ENCODE data around the gene CELF2. TPM values are rescaled to one million over a fixed set of nuclear protein-coding genes. Genes with fewer than 3 reads are reported as not detected.

The CELF2 gene
- total RNA-seq, 4 donors from 2014 or later: 28.7 to 55.4 (median 35.0) TPM

DNA sequence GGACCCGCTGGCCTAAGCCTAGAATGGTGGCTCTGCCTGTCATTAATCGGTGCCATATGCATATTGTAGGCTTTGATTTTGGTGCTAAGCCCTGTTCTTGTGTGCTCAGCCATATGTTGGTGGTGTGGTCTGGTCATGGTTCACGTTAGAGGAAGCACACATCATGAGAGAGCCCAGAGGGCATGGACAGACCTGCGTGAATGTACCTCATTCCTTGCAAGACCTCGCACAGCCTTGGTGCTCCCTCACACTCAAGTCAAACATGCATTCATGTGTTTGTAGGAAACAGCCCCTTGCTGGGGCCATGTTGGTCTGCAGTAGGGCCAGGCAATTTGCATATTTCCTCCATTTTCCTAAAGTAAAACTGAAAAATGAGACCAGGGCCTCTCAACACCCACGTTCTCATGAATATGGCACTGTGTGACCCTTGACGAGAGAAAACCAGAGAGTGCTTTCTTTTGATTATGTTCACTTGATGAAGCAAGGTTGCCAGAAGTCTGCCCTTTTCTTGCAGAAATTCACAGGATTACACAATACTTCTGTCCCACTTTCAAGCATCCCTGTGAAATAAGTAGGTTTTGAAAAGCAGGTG lies 268.7 kb downstream of the CELF2 start:
- Histone ChIP-seq H3K36me3 (no peaks in the 10 kb centered on the region), H3K9me3 (no peaks in the 10 kb centered on the region), H3K27me3 (no peaks in the 10 kb centered on the region), H3K27ac (no peak overlapping the region), H3K4me3 (replicated peaks in 1 of 3) (no peak overlapping the region), H3K4me1 (no peaks in the 10 kb centered on the region)
- no peak for TF ChIP-seq POLR2A (IDR thresholded peaks at IDR 0.05)
- TF ChIP-seq, protein P1, sequence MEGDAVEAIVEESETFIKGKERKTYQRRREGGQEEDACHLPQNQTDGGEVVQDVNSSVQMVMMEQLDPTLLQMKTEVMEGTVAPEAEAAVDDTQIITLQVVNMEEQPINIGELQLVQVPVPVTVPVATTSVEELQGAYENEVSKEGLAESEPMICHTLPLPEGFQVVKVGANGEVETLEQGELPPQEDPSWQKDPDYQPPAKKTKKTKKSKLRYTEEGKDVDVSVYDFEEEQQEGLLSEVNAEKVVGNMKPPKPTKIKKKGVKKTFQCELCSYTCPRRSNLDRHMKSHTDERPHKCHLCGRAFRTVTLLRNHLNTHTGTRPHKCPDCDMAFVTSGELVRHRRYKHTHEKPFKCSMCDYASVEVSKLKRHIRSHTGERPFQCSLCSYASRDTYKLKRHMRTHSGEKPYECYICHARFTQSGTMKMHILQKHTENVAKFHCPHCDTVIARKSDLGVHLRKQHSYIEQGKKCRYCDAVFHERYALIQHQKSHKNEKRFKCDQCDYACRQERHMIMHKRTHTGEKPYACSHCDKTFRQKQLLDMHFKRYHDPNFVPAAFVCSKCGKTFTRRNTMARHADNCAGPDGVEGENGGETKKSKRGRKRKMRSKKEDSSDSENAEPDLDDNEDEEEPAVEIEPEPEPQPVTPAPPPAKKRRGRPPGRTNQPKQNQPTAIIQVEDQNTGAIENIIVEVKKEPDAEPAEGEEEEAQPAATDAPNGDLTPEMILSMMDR (IDR thresholded peaks at IDR 0.05): no peak
- DNase-seq: no peak
- intact Hi-C loops (cut with DNase I): no loop called here
- WGBS, 2 donors: 88 to 94% methylated on average over 6 of the region's 7 CpGs

DNA sequence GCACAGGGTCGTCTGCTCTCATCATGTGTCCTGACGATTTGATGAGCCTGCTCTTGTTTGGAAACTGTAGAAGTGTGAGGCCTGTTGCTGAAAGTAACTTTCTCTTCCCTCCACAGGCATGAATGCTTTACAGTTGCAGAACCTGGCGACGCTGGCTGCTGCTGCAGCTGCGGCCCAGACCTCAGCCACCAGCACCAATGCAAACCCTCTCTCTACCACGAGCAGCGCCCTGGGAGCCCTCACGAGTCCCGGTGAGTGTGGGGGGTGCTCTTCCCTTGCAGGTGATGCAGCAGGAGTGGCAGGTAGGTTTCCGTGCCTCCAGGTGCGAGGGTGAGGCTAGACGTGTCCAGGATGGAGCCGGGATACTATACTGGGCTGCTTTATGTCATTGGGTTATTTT lies 270.6 kb downstream of the CELF2 start:
- Histone ChIP-seq H3K9me3 (no peaks in the 10 kb centered on the region), H3K36me3 (peaks cover 0 to 2% of the 10 kb centered on the region in 2 donors), H3K4me3 (replicated peaks in 1 of 3) (no peak overlapping the region), H3K27me3 (no peaks in the 10 kb centered on the region), H3K27ac (no peak overlapping the region), H3K4me1 (no peaks in the 10 kb centered on the region)
- TF ChIP-seq, protein P1 (IDR thresholded peaks at IDR 0.05): no peak
- no peak for TF ChIP-seq POLR2A (IDR thresholded peaks at IDR 0.05)
- no peak for DNase-seq
- 92 to 95% methylated on average over 8 to 13 of the region's 13 CpGs for WGBS, 2 donors
- intact Hi-C loops (cut with DNase I): no loop called here

DNA sequence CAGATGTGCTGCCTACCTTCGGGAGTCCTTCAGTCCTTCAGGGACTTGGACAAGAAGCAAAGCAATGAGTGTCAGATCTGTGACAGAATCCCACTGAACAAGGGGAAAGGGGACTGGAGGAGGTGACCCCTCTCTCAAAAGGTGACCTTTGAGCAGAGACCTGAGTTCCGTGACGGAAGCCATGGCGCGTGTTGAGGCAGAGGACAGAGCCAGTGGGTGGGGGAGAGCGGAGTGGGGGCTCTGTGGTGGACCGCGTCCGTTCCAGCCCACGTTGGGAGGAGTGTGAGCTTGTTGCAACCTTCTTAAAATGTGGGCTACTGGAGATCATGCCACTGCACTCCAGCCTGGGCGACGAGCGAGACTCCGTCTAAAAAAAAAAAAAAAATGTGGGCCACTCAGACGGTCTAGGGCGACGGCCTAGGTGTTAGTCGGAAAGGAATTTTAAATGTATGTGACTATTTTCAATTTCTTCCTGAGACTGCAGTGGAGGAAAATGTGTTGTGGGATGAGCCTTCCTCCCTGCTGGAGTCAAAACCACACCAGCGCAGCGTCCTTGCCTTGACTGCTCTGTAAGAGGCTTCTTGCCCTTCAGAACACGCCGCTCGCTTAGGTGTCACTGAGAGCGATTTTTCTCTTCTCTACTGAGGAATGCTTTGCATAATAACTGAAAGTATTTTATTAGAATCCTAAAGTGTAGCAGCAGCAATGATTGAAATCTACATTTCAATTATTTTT lies 272.7 kb downstream of the CELF2 start:
- 96 to 97% methylated on average over 24 of the region's 24 CpGs for WGBS, 2 donors
- peaks cover 0 to 2% of the 10 kb centered on the region in 2 donors for H3K36me3 ChIP-seq
- no peak overlapping the region for H3K27ac ChIP-seq
- H3K27me3 ChIP-seq: no peaks in the 10 kb centered on the region
- H3K4me1 ChIP-seq: no peaks in the 10 kb centered on the region
- TF ChIP-seq POLR2A (IDR thresholded peaks at IDR 0.05): no peak
- TF ChIP-seq, protein P1 (IDR thresholded peaks at IDR 0.05): no peak
- H3K9me3 ChIP-seq: no peaks in the 10 kb centered on the region
- DNase-seq: no peak
- intact Hi-C loops (cut with DNase I): no loop called here
- no peak overlapping the region for H3K4me3 ChIP-seq (replicated peaks in 1 of 3)

DNA sequence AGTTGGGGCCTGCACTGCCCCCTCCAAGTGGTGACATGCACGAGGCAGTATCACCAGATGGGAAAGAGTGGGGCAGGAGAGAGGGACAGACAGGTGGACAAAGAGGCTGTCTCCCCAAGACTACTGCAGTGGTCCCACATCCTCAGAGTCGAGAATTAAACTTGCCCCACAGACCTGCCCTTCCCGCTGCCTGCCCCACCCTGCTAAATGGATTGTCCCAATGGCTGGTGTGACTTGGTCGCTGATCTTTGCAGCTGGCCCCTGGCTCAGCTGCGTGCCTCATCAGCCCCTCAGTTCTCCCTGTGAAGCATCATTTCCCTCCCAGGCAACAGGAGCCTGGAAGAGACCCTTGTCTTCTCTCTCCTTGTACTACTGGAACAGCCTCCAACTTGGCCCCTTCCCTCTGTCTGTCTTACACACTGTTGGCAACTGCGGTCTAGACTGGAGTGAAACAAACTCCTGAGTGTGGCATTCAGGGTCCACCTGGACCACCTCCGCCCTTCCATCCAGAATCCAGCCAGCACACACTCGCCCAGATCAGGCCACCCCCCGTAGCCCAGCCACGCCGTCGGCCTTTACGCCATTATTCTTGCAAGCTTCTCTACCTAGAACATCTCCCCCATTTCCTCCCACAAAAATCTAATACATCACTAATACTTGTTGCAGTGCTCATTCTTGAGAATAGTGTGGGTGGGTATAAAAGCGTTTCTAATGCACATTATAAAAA lies 275.1 kb downstream of the CELF2 start:
- H3K36me3 ChIP-seq: peaks cover 0 to 2% of the 10 kb centered on the region in 2 donors
- no peaks in the 10 kb centered on the region for H3K27me3 ChIP-seq
- TF ChIP-seq, protein P1 (IDR thresholded peaks at IDR 0.05): no peak
- TF ChIP-seq POLR2A (IDR thresholded peaks at IDR 0.05): no peak
- DNase-seq: no peak
- intact Hi-C loops (cut with DNase I): no loop called here
- no peaks in the 10 kb centered on the region for H3K9me3 ChIP-seq
- no peak overlapping the region for H3K27ac ChIP-seq
- no peaks in the 10 kb centered on the region for H3K4me1 ChIP-seq
- WGBS, 2 donors: 91 to 99% methylated on average over 13 to 14 of the region's 14 CpGs
- no peak overlapping the region for H3K4me3 ChIP-seq (replicated peaks in 1 of 3)

DNA sequence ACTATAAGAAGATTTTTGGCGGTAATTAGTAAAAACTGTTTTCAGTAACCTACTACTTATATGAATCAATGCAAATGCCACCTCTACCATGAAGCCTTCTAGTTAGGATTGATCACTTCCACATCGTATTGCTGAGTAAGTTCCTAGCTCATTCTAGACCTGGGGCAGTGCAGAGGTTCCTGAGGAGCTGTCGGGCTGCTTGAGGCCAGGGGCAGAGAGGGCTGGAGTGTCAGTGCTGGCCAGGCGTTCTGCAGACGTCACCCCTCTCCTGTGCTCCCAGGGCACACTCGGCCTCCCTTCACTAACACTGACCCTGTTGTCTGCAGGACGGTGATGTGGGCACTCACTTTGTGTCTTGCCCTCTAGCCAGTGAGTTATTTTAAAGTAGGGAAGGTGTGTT lies 275.7 kb downstream of the CELF2 start:
- WGBS, 2 donors: 90 to 91% methylated on average over 7 of the region's 7 CpGs
- Histone ChIP-seq H3K27ac (no peak overlapping the region), H3K36me3 (peaks cover 0 to 2% of the 10 kb centered on the region in 2 donors), H3K4me3 (replicated peaks in 1 of 3) (no peak overlapping the region), H3K9me3 (no peaks in the 10 kb centered on the region), H3K4me1 (no peaks in the 10 kb centered on the region), H3K27me3 (no peaks in the 10 kb centered on the region)
- intact Hi-C loops (cut with DNase I): no loop called here
- no peak for DNase-seq
- TF ChIP-seq, protein P1 (IDR thresholded peaks at IDR 0.05): no peak
- TF ChIP-seq POLR2A (IDR thresholded peaks at IDR 0.05): no peak

Measured in thyroid gland (tissue), 4 donors.